Measurements from ENCODE around the gene IRF4.

IRF4 gene

GRCh38 chr6:353642-354614 lies 37.6 kb upstream of the IRF4 start:
- H3K4me1 ChIP-seq (ENCODE audit: control insufficient read depth in 2 of 2, insufficient read depth in 1 of 2, low read depth in 1 of 2, low read length in 2 of 2) = no peaks in the 10 kb centered on the region
- DNase-seq (ENCODE audit: low spot score) = no peak

GRCh38 chr6:354631-355280 lies 36.8 kb upstream of the IRF4 start:
- DNase-seq (ENCODE audit: low spot score) = no peak
- Histone ChIP-seq H3K9me3 (replicated peaks in 1 of 2; ENCODE audit: control insufficient read depth in 2 of 2, insufficient read depth in 1 of 2, low read depth in 1 of 2, low read length in 2 of 2) (peaks cover 0 to 42% of the 10 kb centered on the region in 2 donors), H2AFZ (ENCODE audit: low read length) (no peak overlapping the region), H2AK5ac (ENCODE audit: low read depth, low read length) (no peak overlapping the region), H3K27ac (replicated peaks; ENCODE audit: low read length) (no peak overlapping the region), H3K4ac (ENCODE audit: low read length) (no peak overlapping the region), H3K23ac (ENCODE audit: low read depth, low read length, poor library complexity) (no peak overlapping the region), H3K36me3 (replicated peaks in 1 of 2; ENCODE audit: control insufficient read depth in 2 of 2, insufficient read depth in 2 of 2, low read length in 2 of 2) (no peaks in the 10 kb centered on the region), H3K14ac (ENCODE audit: low read length) (peak overlapping the region; percentile 43), H2BK5ac (ENCODE audit: low read length) (no peak overlapping the region), H2BK120ac (ENCODE audit: low read depth, low read length) (no peak overlapping the region), H4K91ac (ENCODE audit: low read depth, low read length, poor library complexity) (no peak overlapping the region), H3K4me1 (ENCODE audit: control insufficient read depth in 2 of 2, insufficient read depth in 1 of 2, low read depth in 1 of 2, low read length in 2 of 2) (no peaks in the 10 kb centered on the region), H2BK12ac (ENCODE audit: low read length) (no peak overlapping the region), H4K8ac (ENCODE audit: low read depth, low read length) (no peak overlapping the region), H3K4me3 (ENCODE audit: low read length in 2 of 2) (no peak overlapping the region), H3K4me2 (ENCODE audit: insufficient read depth, low read length, poor library complexity, severe bottlenecking) (no peak overlapping the region), H2BK15ac (ENCODE audit: low read length) (no peak overlapping the region), H3K9ac (ENCODE audit: low read depth, low read length, poor library complexity) (no peak overlapping the region), H3K18ac (ENCODE audit: low read length) (peak overlapping the region; percentile 1), H3K79me1 (ENCODE audit: low read depth, low read length) (peaks cover 7% of the 10 kb centered on the region), H3K27me3 (ENCODE audit: control insufficient read depth in 3 of 3, insufficient read depth in 3 of 3, low read depth in 1 of 3, low read length in 3 of 3) (no peaks in the 10 kb centered on the region)
- no CpG with 5 or more reads among the region's 15 CpGs for WGBS, 2 donors (ENCODE audit: extremely low coverage in 2 of 2, insufficient read length in 2 of 2, insufficient replicate concordance in 1 of 2)

More at GRCh38 chr6:353642-354614, 37.6 kb upstream of the IRF4 start:
- peaks cover 0 to 47% of the 10 kb centered on the region in 2 donors for H3K9me3 ChIP-seq (replicated peaks in 1 of 2; ENCODE audit: control insufficient read depth in 2 of 2, insufficient read depth in 1 of 2, low read depth in 1 of 2, low read length in 2 of 2)
- WGBS, 2 donors (ENCODE audit: extremely low coverage in 2 of 2, insufficient read length in 2 of 2, insufficient replicate concordance in 1 of 2) = no CpG with 5 or more reads among the region's 18 CpGs
- H3K4me3 ChIP-seq (ENCODE audit: low read length in 2 of 2) = no peak overlapping the region
- no peak overlapping the region for H2BK120ac ChIP-seq (ENCODE audit: low read depth, low read length)
- H3K18ac ChIP-seq (ENCODE audit: low read length) = peak overlapping the region; percentile 32
- peak overlapping the region; percentile 48 for H4K8ac ChIP-seq (ENCODE audit: low read depth, low read length)
- no peak overlapping the region for H3K4me2 ChIP-seq (ENCODE audit: insufficient read depth, low read length, poor library complexity, severe bottlenecking)
- no peak overlapping the region for H3K27ac ChIP-seq (replicated peaks; ENCODE audit: low read length)
- no peak overlapping the region for H2BK15ac ChIP-seq (ENCODE audit: low read length)
- H3K4ac ChIP-seq (ENCODE audit: low read length) = no peak overlapping the region
- H3K9ac ChIP-seq (ENCODE audit: low read depth, low read length, poor library complexity) = peak overlapping the region; percentile 14
- peaks cover 4% of the 10 kb centered on the region in 2 donors for H3K36me3 ChIP-seq (replicated peaks in 1 of 2; ENCODE audit: control insufficient read depth in 2 of 2, insufficient read depth in 2 of 2, low read length in 2 of 2)
- H3K27me3 ChIP-seq (ENCODE audit: control insufficient read depth in 3 of 3, insufficient read depth in 3 of 3, low read depth in 1 of 3, low read length in 3 of 3) = no peaks in the 10 kb centered on the region
- no peak overlapping the region for H3K23ac ChIP-seq (ENCODE audit: low read depth, low read length, poor library complexity)
- no peak overlapping the region for H3K14ac ChIP-seq (ENCODE audit: low read length)
- no peak overlapping the region for H2BK5ac ChIP-seq (ENCODE audit: low read length)
- H2AFZ ChIP-seq (ENCODE audit: low read length) = no peak overlapping the region
- peaks cover 6% of the 10 kb centered on the region for H3K79me1 ChIP-seq (ENCODE audit: low read depth, low read length)
- H2BK12ac ChIP-seq (ENCODE audit: low read length) = no peak overlapping the region
- H4K91ac ChIP-seq (ENCODE audit: low read depth, low read length, poor library complexity) = no peak overlapping the region
- no peak overlapping the region for H2AK5ac ChIP-seq (ENCODE audit: low read depth, low read length)

- no peak overlapping the region for H3K23ac ChIP-seq (ENCODE audit: low read depth, low read length, poor library complexity)
- no peak overlapping the region for H3K27ac ChIP-seq (replicated peaks; ENCODE audit: low read length)
- no peak overlapping the region for H3K4ac ChIP-seq (ENCODE audit: low read length)
- no peak overlapping the region for H2BK12ac ChIP-seq (ENCODE audit: low read length)
- H2BK15ac ChIP-seq (ENCODE audit: low read length) = no peak overlapping the region
- no peak overlapping the region for H2AFZ ChIP-seq (ENCODE audit: low read length)
- H3K9ac ChIP-seq (ENCODE audit: low read depth, low read length, poor library complexity) = no peak overlapping the region
- H2BK5ac ChIP-seq (ENCODE audit: low read length) = no peak overlapping the region
- H3K4me3 ChIP-seq (ENCODE audit: low read length in 2 of 2) = no peak overlapping the region
- peaks cover 7% of the 10 kb centered on the region for H3K79me1 ChIP-seq (ENCODE audit: low read depth, low read length)
- WGBS, 2 donors (ENCODE audit: extremely low coverage in 2 of 2, insufficient read length in 2 of 2, insufficient replicate concordance in 1 of 2) = no CpG with 5 or more reads among the region's 9 CpGs
- no peak overlapping the region for H2AK5ac ChIP-seq (ENCODE audit: low read depth, low read length)
- no peaks in the 10 kb centered on the region for H3K36me3 ChIP-seq (replicated peaks in 1 of 2; ENCODE audit: control insufficient read depth in 2 of 2, insufficient read depth in 2 of 2, low read length in 2 of 2)
- no peak for DNase-seq (ENCODE audit: low spot score)
- H4K8ac ChIP-seq (ENCODE audit: low read depth, low read length) = no peak overlapping the region
- no peak overlapping the region for H3K18ac ChIP-seq (ENCODE audit: low read length)
- H3K9me3 ChIP-seq (replicated peaks in 1 of 2; ENCODE audit: control insufficient read depth in 2 of 2, insufficient read depth in 1 of 2, low read depth in 1 of 2, low read length in 2 of 2) = peaks cover 0 to 43% of the 10 kb centered on the region in 2 donors
- no peak overlapping the region for H2BK120ac ChIP-seq (ENCODE audit: low read depth, low read length)
- H3K4me1 ChIP-seq (ENCODE audit: control insufficient read depth in 2 of 2, insufficient read depth in 1 of 2, low read depth in 1 of 2, low read length in 2 of 2) = no peaks in the 10 kb centered on the region
- H3K27me3 ChIP-seq (ENCODE audit: control insufficient read depth in 3 of 3, insufficient read depth in 3 of 3, low read depth in 1 of 3, low read length in 3 of 3) = no peaks in the 10 kb centered on the region
- H3K4me2 ChIP-seq (ENCODE audit: insufficient read depth, low read length, poor library complexity, severe bottlenecking) = no peak overlapping the region
- no peak overlapping the region for H4K91ac ChIP-seq (ENCODE audit: low read depth, low read length, poor library complexity)
- H3K14ac ChIP-seq (ENCODE audit: low read length) = no peak overlapping the region
Observed at GRCh38 chr6:355373-356208, 36.0 kb upstream of the IRF4 start.
